ENCODE measurements around the gene TUBAL3.

- TF ChIP-seq CTCF (IDR thresholded peaks at IDR 0.05) (no peak), POLR2A (IDR thresholded peaks at IDR 0.05) (no peak), POLR2AphosphoS5 (IDR thresholded peaks at IDR 0.05) (no peak), EP300 (IDR thresholded peaks at IDR 0.05) (no peak)
These were observed 28.2 kb downstream of the TUBAL3 start for GRCh38 chr10:5376450-5376849.

Measured in suprapubic skin (tissue), 4 donors.